GM21723 (cell line): ENCODE measurements around the gene ENAM.

Experiments
- ATAC-seq: cut with Tn5 transposase; IDR thresholded peaks from one replicate; pipeline ENCODE4 v1.9.1; 2021; ENCODE audit warnings: mild to moderate bottlenecking, moderate library complexity; ENCODE audit not compliant: unreplicated experiment

Gene ENAM

GRCh38 chr4:70628444-70628843 is at the start of gene ENAM:
ENAM (plus strand) TSS chr4:70628744; CDS start chr4:70629501, 757 bp downstream.
- ATAC-seq: no peak

- no peak for ATAC-seq
Measured at GRCh38 chr4:70581980-70582379, 46.6 kb upstream of the ENAM start.

GRCh38 chr4:70583952-70584834 is 44.4 kb upstream of the ENAM start:
- no peak for ATAC-seq

GRCh38 chr4:70586841-70587240 is 41.7 kb upstream of the ENAM start:
- no peak for ATAC-seq

- ATAC-seq: peak; percentile 99
Measured at GRCh38 chr4:70589785-70590184, 38.8 kb upstream of the ENAM start.

GRCh38 chr4:70591955-70592582 is 36.5 kb upstream of the ENAM start, which contains the start of gene AMBN:
AMBN (plus strand) TSS chr4:70592256; CDS start chr4:70592359, 103 bp downstream.
- ATAC-seq: no peak

GRCh38 chr4:70594196-70594595 is 34.3 kb upstream of the ENAM start:
- no peak for ATAC-seq

GRCh38 chr4:70600305-70600704 is 28.2 kb upstream of the ENAM start:
- ATAC-seq: no peak

- no peak for ATAC-seq
Measured at GRCh38 chr4:70600977-70601376, 27.6 kb upstream of the ENAM start.

GRCh38 chr4:70601422-70602039 is 27.0 kb upstream of the ENAM start:
- ATAC-seq: peak; percentile 98

- ATAC-seq: no peak
Measured at GRCh38 chr4:70603856-70604255, 24.7 kb upstream of the ENAM start.

GRCh38 chr4:70606459-70606858 is 22.1 kb upstream of the ENAM start:
- no peak for ATAC-seq

- ATAC-seq: no peak
Measured at GRCh38 chr4:70607334-70607853, 21.1 kb upstream of the ENAM start.

GRCh38 chr4:70608324-70608723 is 20.2 kb upstream of the ENAM start:
- no peak for ATAC-seq

GRCh38 chr4:70613306-70614183 is 15.0 kb upstream of the ENAM start:
- peak; percentile 53 for ATAC-seq

- no peak for ATAC-seq
Measured at GRCh38 chr4:70614184-70614555, 14.4 kb upstream of the ENAM start.

- ATAC-seq: no peak
Measured at GRCh38 chr4:70619288-70619687, 9.3 kb upstream of the ENAM start.

- no peak for ATAC-seq
Measured at GRCh38 chr4:70619778-70620177, 8.8 kb upstream of the ENAM start.

GRCh38 chr4:70623323-70623722 is 5.2 kb upstream of the ENAM start:
- ATAC-seq: no peak

GRCh38 chr4:70624226-70624793 is 4.2 kb upstream of the ENAM start:
- ATAC-seq: no peak
